Right kidney (tissue), 1 donor: ENCODE measurements around the gene EPYC.
A peak's percentile ranks its signal among the peaks of the same experiment; 100 is the strongest.
"Not testable (repeated sequence)": the region's sequence is repeated elsewhere in the genome, so short reads cannot be mapped to it uniquely, and the experiment has no call there.

Source experiments
- DNase-seq: peaks from one replicate; pipeline ENCODE4 v3.0.0-alpha.2; 2016

EPYC gene

GRCh38 chr12:90990611-90991010, 14.2 kb downstream of the EPYC start:
- DNase-seq: no peak

GRCh38 chr12:90989686-90990111, 15.1 kb downstream of the EPYC start:
- DNase-seq: no peak

GRCh38 chr12:90987520-90987919, 17.3 kb downstream of the EPYC start:
- DNase-seq: no peak

DNA sequence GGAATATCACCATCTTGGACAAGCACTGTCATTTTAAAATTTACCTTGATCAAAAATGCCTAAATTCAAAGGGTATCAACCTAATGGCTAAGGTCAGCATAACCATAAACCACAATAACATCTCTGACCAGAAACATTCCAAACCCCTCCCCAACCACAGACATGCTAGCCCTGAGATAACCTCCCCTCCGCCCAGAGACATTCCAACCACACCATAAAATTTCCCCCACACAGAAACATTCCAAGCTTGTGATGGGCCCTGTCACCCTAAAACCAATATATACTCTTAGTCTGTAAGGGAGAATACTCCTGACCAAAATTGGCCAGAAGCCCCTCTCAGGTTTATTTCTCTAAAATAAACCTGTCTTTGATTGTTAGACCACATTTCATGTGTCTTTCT, 17.7 kb downstream of the EPYC start:
- no peak for DNase-seq

GRCh38 chr12:90985331-90985730, 19.4 kb downstream of the EPYC start:
- not testable (repeated sequence) for DNase-seq

DNA sequence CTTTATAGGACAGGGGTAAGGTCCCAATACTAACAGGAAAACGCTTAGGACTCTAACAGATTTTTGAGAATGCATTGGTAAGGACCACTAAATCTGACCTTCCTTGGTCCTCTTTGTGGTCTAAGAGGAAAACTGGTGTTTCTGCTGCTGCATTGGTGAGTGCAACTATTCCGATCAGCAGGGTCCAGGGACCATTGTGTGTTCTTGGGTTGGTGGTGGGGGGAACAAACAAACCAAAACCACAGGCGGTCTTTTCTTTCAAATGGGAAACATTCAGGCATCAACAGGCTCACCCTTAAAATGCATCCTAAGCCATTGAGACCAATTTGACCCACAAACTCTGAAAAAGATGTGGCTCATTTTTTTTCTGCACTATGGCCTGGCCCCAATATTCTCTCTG, 20.7 kb downstream of the EPYC start:
- DNase-seq: no peak

GRCh38 chr12:90982170-90982569, 22.6 kb downstream of the EPYC start:
- no peak for DNase-seq

DNA sequence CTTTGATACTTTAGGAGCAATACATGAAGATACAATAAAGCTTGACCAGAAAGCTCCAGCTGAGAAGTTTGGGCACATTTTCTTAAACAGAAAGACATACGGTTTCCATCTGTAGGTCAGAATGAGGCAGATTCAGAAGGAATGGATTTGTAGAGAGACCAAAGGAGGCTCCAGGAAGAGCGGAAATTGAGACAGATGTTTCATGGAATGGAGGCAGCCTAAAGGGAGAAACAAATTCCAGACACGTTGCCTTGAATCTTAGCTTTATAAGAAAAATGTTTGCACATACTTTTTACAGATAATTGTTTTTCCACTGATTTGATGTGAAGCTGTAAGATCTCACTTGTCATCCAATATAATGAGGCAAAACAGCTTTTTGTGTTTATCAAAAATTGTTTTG, 24.8 kb downstream of the EPYC start:
- no peak for DNase-seq

DNA sequence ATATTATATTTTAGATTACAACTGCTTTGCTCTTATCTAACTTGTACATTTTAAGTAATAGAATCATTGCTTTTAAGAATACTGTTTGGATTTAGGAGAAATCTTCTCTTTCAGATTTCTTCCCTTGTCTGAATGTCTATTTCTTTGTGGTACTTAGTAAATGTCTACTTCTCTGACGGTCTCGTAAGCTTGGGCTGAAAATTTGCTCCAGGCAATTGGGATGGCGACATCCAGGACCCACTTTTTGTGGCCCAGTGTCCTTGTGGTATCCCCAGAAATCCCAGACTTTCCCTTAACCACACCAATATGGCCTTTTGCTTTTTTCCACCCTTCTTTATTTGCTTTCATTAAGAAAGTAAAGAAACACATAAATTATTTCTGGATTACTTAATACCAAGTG, 25.8 kb downstream of the EPYC start:
- DNase-seq: no peak

GRCh38 chr12:90978117-90978770, 26.5 kb downstream of the EPYC start:
- DNase-seq: peak; percentile 19

GRCh38 chr12:90977224-90977623, 27.5 kb downstream of the EPYC start:
- no peak for DNase-seq

DNA sequence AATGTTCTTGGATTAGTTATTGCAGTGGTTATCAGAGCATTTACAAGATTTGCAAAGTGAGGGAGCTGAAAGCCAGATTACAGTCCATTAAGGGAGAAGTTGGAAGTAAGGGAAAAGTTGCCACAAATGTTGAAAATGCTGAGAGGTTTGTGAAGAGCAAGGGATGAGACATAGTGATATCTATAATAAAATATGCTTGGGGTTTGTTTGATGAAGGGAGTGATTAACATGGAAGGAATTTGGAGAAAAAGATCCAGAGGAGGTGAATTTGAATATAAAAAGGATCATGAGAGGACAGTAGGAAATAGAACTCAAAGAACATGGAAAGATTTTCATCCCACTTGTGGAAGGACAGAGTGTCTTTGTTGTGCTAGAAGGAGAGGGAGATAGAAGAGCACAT, 30.5 kb downstream of the EPYC start:
- no peak for DNase-seq

DNA sequence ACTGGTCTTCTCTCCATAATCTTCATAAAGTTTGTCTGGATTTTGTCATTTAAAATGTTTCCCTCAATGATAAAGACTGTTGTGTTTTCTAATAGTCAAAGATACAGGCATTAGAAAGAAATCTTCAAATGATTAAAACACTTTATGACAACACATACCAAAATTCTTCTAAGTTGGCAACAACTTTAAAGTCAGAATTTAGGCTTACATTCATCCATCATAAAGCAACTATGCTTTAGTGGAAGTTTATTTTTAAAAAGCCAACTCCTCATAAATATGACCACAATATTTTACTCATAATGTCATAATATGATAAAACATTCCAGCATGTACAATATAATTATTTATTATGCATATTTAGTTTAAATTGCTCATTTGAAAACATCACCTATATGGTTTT, 32.5 kb downstream of the EPYC start:
- DNase-seq: no peak

DNA sequence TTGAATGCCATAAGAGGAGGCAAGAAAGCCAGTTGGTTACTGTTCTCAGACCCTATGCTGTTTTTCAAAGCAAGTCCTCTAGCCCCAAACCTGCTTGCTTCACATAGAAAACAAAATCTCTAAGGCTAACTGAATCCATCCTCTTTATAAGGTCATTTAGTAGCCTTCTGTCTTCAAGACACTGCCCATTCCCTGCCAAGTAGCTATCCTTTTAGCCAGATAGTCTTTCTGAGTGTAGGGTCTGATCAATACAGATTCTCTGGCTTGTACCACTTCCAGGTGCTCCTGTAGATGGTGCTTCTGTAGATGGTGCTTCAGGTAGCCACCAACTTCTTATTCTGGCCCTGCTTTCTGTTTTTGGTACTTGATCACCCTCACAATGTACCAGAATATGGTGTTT, 33.9 kb downstream of the EPYC start:
- DNase-seq: no peak

DNA sequence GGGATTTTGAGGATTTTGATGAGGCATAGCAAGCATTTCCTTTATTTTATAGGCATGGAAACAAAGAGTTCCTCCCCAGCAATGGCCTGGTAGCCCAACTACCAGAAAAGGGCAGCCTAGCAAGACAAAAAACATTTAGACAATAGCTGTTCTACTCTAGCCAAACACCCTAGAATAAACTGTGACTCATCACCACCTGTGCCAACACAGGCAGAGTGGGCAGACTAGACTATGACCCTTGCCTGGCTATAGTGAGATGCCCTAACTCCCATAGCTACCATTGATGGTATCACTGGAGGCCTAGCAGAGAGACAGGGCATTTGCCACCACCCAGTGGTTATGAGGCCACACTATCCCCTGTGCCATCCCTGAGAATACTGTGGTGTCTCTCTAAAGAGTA, 34.3 kb downstream of the EPYC start:
- DNase-seq: no peak

DNA sequence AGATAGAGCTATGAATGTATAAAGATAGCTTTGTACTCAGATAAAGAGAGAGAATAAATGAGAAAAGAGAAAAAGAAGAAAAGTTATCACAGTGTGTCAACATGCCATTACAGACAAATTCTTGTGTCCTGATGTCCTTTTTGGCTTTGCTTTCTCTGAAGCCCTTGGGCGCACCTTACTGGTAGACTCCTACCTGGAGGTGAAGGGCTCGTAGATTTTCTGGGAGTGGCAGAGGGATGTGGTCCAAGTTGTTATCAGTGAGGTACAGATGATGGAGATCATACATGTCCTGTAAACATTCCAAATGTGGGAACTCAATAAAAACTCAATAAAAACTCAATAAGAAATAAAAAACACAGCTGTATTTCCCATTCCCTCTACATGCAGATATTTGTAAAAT, 34.9 kb downstream of the EPYC start:
- no peak for DNase-seq

DNA sequence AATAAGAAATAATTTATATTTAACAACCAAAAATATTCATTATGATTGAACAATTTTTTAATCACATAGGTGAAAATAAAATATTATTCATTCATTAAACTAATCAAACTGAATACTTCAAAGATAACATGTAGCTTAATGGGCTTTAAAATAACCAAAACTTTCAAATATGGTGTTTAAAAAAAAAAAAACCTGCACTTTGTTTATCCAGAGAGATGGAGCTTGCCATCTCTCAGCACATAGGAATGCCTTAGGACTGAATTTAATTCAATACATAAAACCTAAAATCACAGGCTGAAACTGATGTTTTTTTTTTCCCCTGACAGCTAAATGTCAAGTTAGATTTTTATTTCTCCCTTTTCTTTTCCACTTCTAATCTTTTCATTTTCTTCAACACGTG, 35.4 kb downstream of the EPYC start:
- no peak for DNase-seq

DNA sequence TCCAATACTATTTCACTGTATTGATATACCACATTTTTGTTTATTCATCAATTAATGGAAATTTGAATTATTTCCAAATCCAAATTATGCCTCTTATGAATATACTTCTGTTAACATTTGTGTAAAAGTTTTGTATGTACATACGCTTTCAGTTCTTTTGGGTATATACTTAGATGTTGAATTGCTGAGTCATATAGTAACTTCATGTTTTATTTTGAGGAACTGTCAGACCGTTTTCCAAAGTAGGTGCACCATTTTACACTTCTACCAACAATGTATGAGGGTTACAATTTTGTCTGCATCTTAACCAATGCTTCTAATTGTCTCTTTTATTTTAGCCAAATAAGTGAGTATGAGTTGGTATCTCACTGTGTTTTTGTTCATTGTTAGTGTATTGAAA, 39.6 kb downstream of the EPYC start:
- no peak for DNase-seq

- DNase-seq: no peak
Observed at GRCh38 chr12:90964616-90965015, 40.2 kb downstream of the EPYC start.

DNA sequence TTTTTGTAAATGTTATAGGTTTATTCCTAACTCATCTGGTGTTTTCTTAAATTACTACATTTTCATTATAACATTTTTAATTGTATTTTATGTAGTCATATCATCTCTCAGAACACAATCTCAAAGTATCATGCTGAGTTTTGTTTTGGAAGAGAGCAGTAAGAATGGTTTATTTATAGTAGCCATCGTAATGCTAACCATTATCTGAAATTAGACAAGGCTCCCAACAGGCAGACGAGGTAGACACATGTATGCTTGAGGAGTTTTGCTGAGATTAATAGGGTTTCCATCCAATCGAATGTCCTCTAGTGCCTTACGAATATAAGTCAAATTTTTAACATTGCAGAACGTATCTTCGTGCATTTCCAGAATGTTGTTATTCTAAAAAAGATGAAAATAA, 40.8 kb downstream of the EPYC start:
- DNase-seq: no peak

GRCh38 chr12:90961154-90961553, 43.6 kb downstream of the EPYC start:
- DNase-seq: no peak

DNA sequence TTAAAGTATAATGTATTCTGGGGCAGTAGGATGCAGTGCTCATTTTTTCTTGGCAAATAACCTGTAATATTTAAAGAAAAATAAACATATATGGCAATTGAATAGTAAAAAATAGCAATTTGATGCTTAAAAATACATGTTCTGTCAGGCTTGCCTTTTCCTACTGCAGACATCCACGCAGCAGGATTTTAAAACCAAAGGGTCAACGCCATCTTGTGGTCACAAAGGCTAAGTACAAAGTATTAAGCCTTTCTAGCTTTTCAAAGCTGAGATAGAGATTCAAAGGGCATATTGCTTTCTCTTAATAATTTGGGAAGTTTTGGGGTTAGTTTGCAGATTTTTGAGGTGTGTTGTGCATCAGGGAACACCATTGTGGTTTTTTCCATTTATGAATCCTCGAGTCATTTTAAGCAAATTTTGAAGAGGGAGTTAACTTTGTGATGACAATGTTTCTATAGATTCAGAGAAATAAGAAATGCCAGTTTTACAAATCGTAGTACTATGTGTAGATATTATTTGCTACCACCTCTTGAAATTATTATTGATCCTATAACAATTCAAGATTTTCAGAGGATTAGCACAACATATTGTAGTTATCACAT, 45.1 kb downstream of the EPYC start:
- DNase-seq: no peak

DNA sequence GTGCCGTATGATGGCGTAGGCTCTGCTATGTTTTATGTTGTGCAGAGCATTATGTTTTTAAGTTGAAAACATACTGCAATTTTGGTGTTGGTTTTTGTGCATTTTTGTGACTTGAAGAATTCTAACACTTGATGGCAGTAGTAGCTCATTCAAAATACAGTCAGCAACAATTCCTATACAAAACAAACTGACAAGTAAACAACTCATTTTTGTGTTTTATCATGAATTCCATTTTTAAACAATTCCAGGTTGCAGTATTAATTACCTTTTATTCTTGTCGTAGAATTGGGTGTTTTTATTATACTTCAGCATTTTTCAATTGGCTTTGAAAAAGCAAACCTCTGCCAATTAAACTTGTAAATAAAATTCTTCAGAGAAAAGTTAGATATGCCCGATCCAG, 45.7 kb downstream of the EPYC start:
- DNase-seq: no peak

- DNase-seq: no peak
Observed at GRCh38 chr12:90958347-90958746, 46.4 kb downstream of the EPYC start.

DNA sequence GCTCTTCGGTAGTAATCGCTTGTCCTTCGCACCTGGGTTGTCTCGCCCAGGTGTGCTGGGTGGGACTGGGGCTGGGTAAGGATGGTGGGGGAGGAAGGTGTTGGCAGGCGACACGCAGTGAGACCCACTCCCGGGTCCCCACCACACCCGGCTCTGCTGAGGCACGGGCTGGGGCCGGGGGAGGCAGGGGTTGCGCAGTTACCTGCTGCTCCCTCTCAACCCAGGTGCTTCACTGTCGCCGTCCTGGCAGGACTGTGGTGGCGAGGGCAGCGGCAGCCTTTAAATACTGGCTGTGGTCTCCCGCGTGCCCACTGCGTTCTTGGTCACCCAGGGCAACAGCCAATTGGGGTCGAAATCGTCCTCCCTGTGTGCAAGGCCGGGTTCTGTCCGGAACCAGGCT, 49.9 kb downstream of the EPYC start, which contains the start of gene CCER1:
CCER1 (minus strand) TSS at position 256 of the 400 bp plus-strand sequence. CDS start 434 bp downstream, outside the sequence.
- DNase-seq: no peak
